ENCODE measurements around the gene TIMM22.
"Not testable (repeated sequence)": the region's sequence is repeated elsewhere in the genome, so short reads cannot be mapped to it uniquely, and the experiment has no call there.

TIMM22 gene

GRCh38 chr17:1042486-1042885 lies 45.6 kb downstream of the TIMM22 start:
- no peak for FAIRE-seq

GRCh38 chr17:1043601-1044251 lies 46.8 kb downstream of the TIMM22 start:
- FAIRE-seq, result no peak

- FAIRE-seq, result not testable (repeated sequence)
Observed at GRCh38 chr17:1044387-1045009, 47.6 kb downstream of the TIMM22 start.

GRCh38 chr17:1045456-1045855 lies 48.5 kb downstream of the TIMM22 start:
- FAIRE-seq, result no peak

GRCh38 chr17:1047177-1047878 lies 50.4 kb downstream of the TIMM22 start:
- no peak for FAIRE-seq

GRCh38 chr17:1047879-1048470 lies 51.0 kb downstream of the TIMM22 start:
- no peak for FAIRE-seq

GRCh38 chr17:1048516-1049115 lies 51.7 kb downstream of the TIMM22 start:
- not testable (repeated sequence) for FAIRE-seq

GRCh38 chr17:1049446-1050225 lies 52.7 kb downstream of the TIMM22 start:
- FAIRE-seq, result no peak

GRCh38 chr17:1050246-1050995 lies 53.5 kb downstream of the TIMM22 start:
- no peak for FAIRE-seq

GRCh38 chr17:1050996-1051925 lies 54.3 kb downstream of the TIMM22 start:
- FAIRE-seq, result no peak

Measured in A204.1 (cell line).